AG04450 (cell line): Measurements from ENCODE around the gene FCHSD2. TPM values are rescaled to one million over a fixed set of nuclear protein-coding genes. Genes with fewer than 3 reads are reported as not detected.
"Not testable (repeated sequence)": the region's sequence is repeated elsewhere in the genome, so short reads cannot be mapped to it uniquely, and the experiment has no call there.

Source experiments
- CTCF ChIA-PET: fragments of 300-600, 350-600 bp; formaldehyde crosslinking; extraction: SDS; loops from one replicate; lab custom pipeline; 2022; ENCODE audit warnings: antibody characterized with exemption, inconsistent platforms; lab: Charles Lee
- POLR2A ChIA-PET: fragments of 350-600 bp; formaldehyde crosslinking; extraction: SDS; loops from one replicate; lab custom pipeline; 2021; ENCODE audit warnings: antibody characterized with exemption, inconsistent platforms; lab: Yijun Ruan, JAX
- DNase-seq: peaks from one replicate; pipeline ENCODE4 v3.0.0-alpha.2; 2011; ENCODE audit warnings: low read depth, low spot score
- H3K27ac ChIP-seq: one replicate; pipeline ENCODE4 v1.5.1; 2012; ENCODE audit warnings: low read depth, low read length, control low read depth
- H3K27me3 ChIP-seq: one replicate; pipeline ENCODE4 v1.6.0; 2012; ENCODE audit warnings: low read length; ENCODE audit not compliant: control insufficient read depth, insufficient read depth
- H3K4me3 ChIP-seq: 2 replicates; pipeline ENCODE4 v1.5.1; 2011; ENCODE audit warnings: mild to moderate bottlenecking, low read depth, low read length, control low read depth
- H3K9me3 ChIP-seq: 2 replicates; pipeline ENCODE4 v1.5.1; 2012; ENCODE audit warnings: low read length; ENCODE audit not compliant: control insufficient read depth, insufficient read depth
- CTCF ChIP-seq: IDR thresholded peaks from 2 replicates; pipeline ENCODE4 v1.5.1; 2011; ENCODE audit warnings: low read depth, low read length, control low read depth, inconsistent platforms
- polyA plus RNA-seq: library from polyadenylated mRNA; depleted of rRNA; stranded (reverse); fragments of >200 nt; gene quantifications from 2 replicates; pipeline ENCODE4 v1.2.3, GENCODE V29; 2011

FCHSD2 gene
- polyA plus RNA-seq, 1 experiment: 24.7 TPM

- Histone ChIP-seq H3K4me3 (no peak overlapping the region), H3K9me3 (no peaks in the 10 kb centered on the region), H3K27me3 (no peaks in the 10 kb centered on the region), H3K27ac (no peak overlapping the region)
- no peak for DNase-seq
- POLR2A ChIA-PET: no interaction called here
- TF ChIP-seq CTCF: no peak
- CTCF ChIA-PET: interaction anchor here (1.1 to 2.4 kb wide), 2 partner anchors 90 to 257 kb away, joined by 3 to 10 read pairs; no protein-coding TSS in a partner anchor
These were observed 220.9 kb downstream of the FCHSD2 start for GRCh38 chr11:72921028-72921716.

- no peak overlapping the region for H3K27ac ChIP-seq
- H3K9me3 ChIP-seq: no peaks in the 10 kb centered on the region
- ChIA-PET CTCF (interaction anchor here (1.0 kb wide), 1 partner anchor 222 kb away, joined by 6 read pairs; the partner anchor contains the start of gene FCHSD2), POLR2A (no interaction called here)
- no peak overlapping the region for H3K4me3 ChIP-seq
- no peak for DNase-seq
- no peaks in the 10 kb centered on the region for H3K27me3 ChIP-seq
- TF ChIP-seq CTCF: no peak
These were observed 222.1 kb downstream of the FCHSD2 start for GRCh38 chr11:72920001-72920400.

GRCh38 chr11:72918851-72919250, 223.3 kb downstream of the FCHSD2 start:
- H3K4me3 ChIP-seq: no peak overlapping the region
- POLR2A ChIA-PET: no interaction called here
- DNase-seq: no peak
- H3K27me3 ChIP-seq: no peaks in the 10 kb centered on the region
- no peak overlapping the region for H3K27ac ChIP-seq
- CTCF ChIA-PET: interaction anchor here (0.6 to 1.2 kb wide), 3 partner anchors 28 to 324 kb away, joined by 4 to 6 read pairs (median 4); partner anchors contain the start of gene FCHSD2
- no peak for TF ChIP-seq CTCF
- no peaks in the 10 kb centered on the region for H3K9me3 ChIP-seq

GRCh38 chr11:72912253-72912652, 229.9 kb downstream of the FCHSD2 start:
- Histone ChIP-seq H3K27me3 (no peaks in the 10 kb centered on the region), H3K4me3 (no peak overlapping the region), H3K9me3 (peaks cover 22% of the 10 kb centered on the region), H3K27ac (no peak overlapping the region)
- CTCF ChIA-PET: no interaction called here
- no peak for DNase-seq
- POLR2A ChIA-PET: no interaction called here
- no peak for TF ChIP-seq CTCF

- CTCF ChIA-PET, POLR2A ChIA-PET, H3K4me3 ChIP-seq, H3K27me3 ChIP-seq, H3K27ac ChIP-seq, DNase-seq: not testable (repeated sequence)
- H3K9me3 ChIP-seq: peaks cover 22% of the 10 kb centered on the region
These were observed 232.3 kb downstream of the FCHSD2 start for GRCh38 chr11:72909558-72910388.
